Retinal pigment epithelial cell (primary cell): ENCODE measurements around the gene LZTS3.
"Not testable (repeated sequence)": the region's sequence is repeated elsewhere in the genome, so short reads cannot be mapped to it uniquely, and the experiment has no call there.

Experiments
- DNase-seq: peaks from one replicate; pipeline ENCODE4 v3.0.0-alpha.2; 2010; ENCODE audit warnings: low read depth
- H3K4me3 ChIP-seq: 2 replicates; pipeline ENCODE4 v1.5.1; 2011; ENCODE audit warnings: mild to moderate bottlenecking, low read length, control low read depth, moderate library complexity
- CTCF ChIP-seq: conservative IDR thresholded peaks from 2 replicates; pipeline ENCODE4 v1.5.1; 2011; ENCODE audit warnings: low read depth, low read length, control low read depth, inconsistent platforms

LZTS3 gene

GRCh38 chr20:3117839-3118379 lies 55.4 kb downstream of the LZTS3 start:
- peak; percentile 5 for DNase-seq
- TF ChIP-seq CTCF = peak; percentile 51
- H3K4me3 ChIP-seq = not testable (repeated sequence)

- H3K4me3 ChIP-seq = no peak overlapping the region
- DNase-seq = no peak
- TF ChIP-seq CTCF = no peak
Observed at GRCh38 chr20:3116341-3116740, 57.0 kb downstream of the LZTS3 start.

- H3K4me3 ChIP-seq = no peak overlapping the region
- peak; percentile 5 for DNase-seq
- peak; percentile 78 for TF ChIP-seq CTCF
Observed at GRCh38 chr20:3115190-3116107, 57.9 kb downstream of the LZTS3 start.
